Measurements from ENCODE around the gene BMPR1B.
A peak's percentile ranks its signal among the peaks of the same experiment; 100 is the strongest.
"Not testable (repeated sequence)": the region's sequence is repeated elsewhere in the genome, so short reads cannot be mapped to it uniquely, and the experiment has no call there.

BMPR1B gene

GRCh38 chr4:95038791-95039190 lies 281.0 kb downstream of the BMPR1B start:
- no peak for DNase-seq (ENCODE audit: low spot score)

GRCh38 chr4:95044324-95044837 lies 286.6 kb downstream of the BMPR1B start:
- no peak for DNase-seq (ENCODE audit: low spot score)

- DNase-seq (ENCODE audit: low spot score) = no peak
Measured at GRCh38 chr4:95045429-95045828, 287.7 kb downstream of the BMPR1B start.

- no peak for DNase-seq (ENCODE audit: low spot score)
Measured at GRCh38 chr4:95048296-95048695, 290.5 kb downstream of the BMPR1B start.

GRCh38 chr4:95049551-95050233 lies 291.9 kb downstream of the BMPR1B start:
- DNase-seq (ENCODE audit: low spot score) = no peak

GRCh38 chr4:95050980-95051701 lies 293.4 kb downstream of the BMPR1B start:
- peak; percentile 74 for DNase-seq (ENCODE audit: low spot score)

- DNase-seq (ENCODE audit: low spot score) = no peak
Measured at GRCh38 chr4:95051702-95052020, 293.9 kb downstream of the BMPR1B start.

GRCh38 chr4:95058991-95059390 lies 301.2 kb downstream of the BMPR1B start:
- DNase-seq (ENCODE audit: low spot score) = no peak

- DNase-seq (ENCODE audit: low spot score) = no peak
Measured at GRCh38 chr4:95059663-95060062, 301.9 kb downstream of the BMPR1B start.

GRCh38 chr4:95061220-95061619 lies 303.5 kb downstream of the BMPR1B start:
- DNase-seq (ENCODE audit: low spot score) = no peak

GRCh38 chr4:95061801-95062200 lies 304.0 kb downstream of the BMPR1B start:
- DNase-seq (ENCODE audit: low spot score) = not testable (repeated sequence)

- no peak for DNase-seq (ENCODE audit: low spot score)
Measured at GRCh38 chr4:95066050-95066449, 308.3 kb downstream of the BMPR1B start.

GRCh38 chr4:95068401-95068800 lies 310.6 kb downstream of the BMPR1B start:
- no peak for DNase-seq (ENCODE audit: low spot score)

- DNase-seq (ENCODE audit: low spot score) = no peak
Measured at GRCh38 chr4:95068818-95069478, 311.2 kb downstream of the BMPR1B start.

GRCh38 chr4:95071851-95072250 lies 314.1 kb downstream of the BMPR1B start:
- no peak for DNase-seq (ENCODE audit: low spot score)

GRCh38 chr4:95073646-95074045 lies 315.9 kb downstream of the BMPR1B start:
- no peak for DNase-seq (ENCODE audit: low spot score)

- DNase-seq (ENCODE audit: low spot score) = no peak
Measured at GRCh38 chr4:95077864-95078263, 320.1 kb downstream of the BMPR1B start.

- no peak for DNase-seq (ENCODE audit: low spot score)
Measured at GRCh38 chr4:95080969-95081368, 323.2 kb downstream of the BMPR1B start.

- no peak for DNase-seq (ENCODE audit: low spot score)
Measured at GRCh38 chr4:95084584-95084983, 326.8 kb downstream of the BMPR1B start.

GRCh38 chr4:95085124-95085833 lies 327.5 kb downstream of the BMPR1B start:
- DNase-seq (ENCODE audit: low spot score) = no peak

- no peak for DNase-seq (ENCODE audit: low spot score)
Measured at GRCh38 chr4:95086551-95086950, 328.8 kb downstream of the BMPR1B start.

GRCh38 chr4:95087657-95088455 lies 330.1 kb downstream of the BMPR1B start:
- DNase-seq (ENCODE audit: low spot score) = no peak
